Renal cortex interstitium (tissue), 11 donors: ENCODE data around the gene RENBP. TPM values are rescaled to one million over a fixed set of nuclear protein-coding genes. Genes with fewer than 3 reads are reported as not detected.

Experiments
- DNase-seq, 11 donors: peaks; one replicate each; pipeline ENCODE4 v3.0.0-alpha.2; 2013; ENCODE audit warnings: low read depth in 9 of 11, low spot score in 4 of 11; ENCODE audit errors: extremely low read depth in 1 of 11
- polyA plus RNA-seq, 3 donors: library from polyadenylated mRNA; unstranded; fragments of 120-200 nt; gene quantifications; one replicate each; pipeline ENCODE4 v1.2.1, GENCODE V29; 2013; ENCODE audit not compliant: insufficient read length in 3 of 3

RENBP gene
- polyA plus RNA-seq, 3 donors: 17.5 to 28.4 (median 20.8) TPM

GRCh38 chrX:153960786-153961185, 16.3 kb upstream of the RENBP start:
- DNase-seq: no peak

- DNase-seq: no peak
Measured at GRCh38 chrX:153960077-153960476, 15.6 kb upstream of the RENBP start.

- DNase-seq: no peak
Measured at GRCh38 chrX:153959649-153960048, 15.2 kb upstream of the RENBP start.

GRCh38 chrX:153958605-153959004, 14.2 kb upstream of the RENBP start:
- no peak for DNase-seq

- no peak for DNase-seq
Measured at GRCh38 chrX:153957224-153957623, 12.8 kb upstream of the RENBP start.

GRCh38 chrX:153956044-153956907, 11.8 kb upstream of the RENBP start:
- DNase-seq: no peak

GRCh38 chrX:153955228-153955732, 10.8 kb upstream of the RENBP start:
- DNase-seq: no peak

- no peak for DNase-seq
Measured at GRCh38 chrX:153954558-153955227, 10.2 kb upstream of the RENBP start.

- DNase-seq: no peak
Measured at GRCh38 chrX:153953892-153954557, 9.6 kb upstream of the RENBP start.

GRCh38 chrX:153953342-153953830, 8.9 kb upstream of the RENBP start:
- peak in 1 of 11 donors; percentile 52 for DNase-seq

GRCh38 chrX:153952373-153953026, 8.1 kb upstream of the RENBP start:
- no peak for DNase-seq

GRCh38 chrX:153951683-153952372, 7.4 kb upstream of the RENBP start:
- no peak for DNase-seq

GRCh38 chrX:153950127-153950526, 5.7 kb upstream of the RENBP start:
- DNase-seq: no peak

GRCh38 chrX:153948847-153949805, 4.7 kb upstream of the RENBP start:
- no peak for DNase-seq

GRCh38 chrX:153948002-153948466, 3.6 kb upstream of the RENBP start:
- DNase-seq: no peak

- no peak for DNase-seq
Measured at GRCh38 chrX:153947009-153947769, 2.7 kb upstream of the RENBP start.
